Glomerular endothelial cell (primary cell): ENCODE data around the gene CHRND. TPM values are rescaled to one million over a fixed set of nuclear protein-coding genes. Genes with fewer than 3 reads are reported as not detected.
"Not testable (repeated sequence)": the region's sequence is repeated elsewhere in the genome, so short reads cannot be mapped to it uniquely, and the experiment has no call there.

Experiments
- DNase-seq: peaks from one replicate; pipeline ENCODE4 v3.0.0-alpha.2; 2011; ENCODE audit warnings: low read depth, low spot score; ENCODE audit errors: extremely low read depth
- total RNA-seq: library from RNA; depleted of rRNA; stranded (reverse); fragments of >200 nt; gene quantifications from 2 replicates; pipeline ENCODE4 v1.2.3, GENCODE V29; 2015

The CHRND gene
- total RNA-seq, 1 donor from 2014 or later: not detected

DNA sequence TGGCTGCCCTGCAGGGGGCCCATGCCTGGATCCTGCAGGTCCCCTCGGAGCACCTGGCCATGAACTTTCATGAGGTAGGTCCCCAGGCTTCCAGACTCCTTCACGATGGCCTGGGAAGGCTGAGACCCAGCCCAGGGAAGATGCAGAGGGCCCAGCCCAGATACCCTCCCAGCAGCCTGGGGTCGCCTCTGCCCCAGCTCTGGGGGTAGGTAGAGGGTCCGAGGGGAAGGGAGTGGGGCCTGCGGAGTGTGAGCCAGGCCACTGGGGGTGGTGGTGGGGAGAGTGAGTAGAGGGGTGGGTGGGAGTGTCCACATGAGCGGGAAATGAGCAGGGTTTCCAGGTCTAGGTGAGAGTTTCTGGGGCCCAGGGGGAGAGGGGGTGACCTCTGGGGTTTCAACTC is 1.2 kb upstream of the CHRND start:
- no peak for DNase-seq

DNA sequence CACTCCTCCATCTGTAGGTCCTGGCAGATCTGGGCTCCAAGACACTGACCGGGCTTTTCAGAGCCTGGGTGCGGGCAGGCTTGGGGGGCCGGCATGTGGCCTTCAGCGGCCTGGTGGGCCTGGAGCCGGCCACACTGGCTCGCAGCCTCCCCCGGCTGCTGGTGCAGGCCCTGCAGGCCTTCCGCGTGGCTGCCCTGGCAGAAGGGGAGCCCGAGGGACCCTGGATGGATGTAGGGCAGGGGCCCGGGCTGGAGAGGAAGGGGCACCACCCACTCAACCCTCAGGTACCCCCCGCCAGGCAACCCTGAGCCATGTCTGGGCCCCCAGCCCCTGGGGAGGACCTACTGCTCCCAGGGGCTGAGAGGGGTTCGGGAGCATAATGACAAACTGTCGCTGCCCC is 761 bp upstream of the CHRND start:
- DNase-seq: no peak

DNA sequence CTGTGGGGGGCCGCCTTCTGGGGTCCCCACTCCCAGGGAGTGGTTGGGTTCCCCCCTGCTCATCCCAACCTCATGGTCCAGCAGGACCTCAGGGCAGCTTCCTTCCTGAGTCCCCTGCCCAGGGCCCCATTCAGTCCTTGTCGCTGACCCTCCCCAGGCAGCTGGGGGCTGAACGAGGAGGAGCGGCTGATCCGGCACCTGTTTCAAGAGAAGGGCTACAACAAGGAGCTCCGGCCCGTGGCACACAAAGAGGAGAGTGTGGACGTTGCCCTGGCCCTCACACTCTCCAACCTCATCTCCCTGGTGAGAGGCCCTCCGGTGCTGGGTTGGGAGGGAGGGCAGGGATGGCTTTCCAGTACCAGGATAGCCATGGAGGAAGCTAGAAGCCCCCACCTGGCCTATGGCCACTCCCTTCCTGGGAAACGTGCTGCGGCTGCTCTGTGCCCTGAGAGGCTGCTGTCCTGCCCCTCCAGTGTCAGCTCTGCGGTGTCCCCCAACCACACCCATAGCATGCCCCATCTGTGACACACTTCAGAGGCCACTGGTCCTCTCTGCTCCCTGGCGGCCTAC is 497 bp downstream of the CHRND start:
- no peak for DNase-seq

DNA sequence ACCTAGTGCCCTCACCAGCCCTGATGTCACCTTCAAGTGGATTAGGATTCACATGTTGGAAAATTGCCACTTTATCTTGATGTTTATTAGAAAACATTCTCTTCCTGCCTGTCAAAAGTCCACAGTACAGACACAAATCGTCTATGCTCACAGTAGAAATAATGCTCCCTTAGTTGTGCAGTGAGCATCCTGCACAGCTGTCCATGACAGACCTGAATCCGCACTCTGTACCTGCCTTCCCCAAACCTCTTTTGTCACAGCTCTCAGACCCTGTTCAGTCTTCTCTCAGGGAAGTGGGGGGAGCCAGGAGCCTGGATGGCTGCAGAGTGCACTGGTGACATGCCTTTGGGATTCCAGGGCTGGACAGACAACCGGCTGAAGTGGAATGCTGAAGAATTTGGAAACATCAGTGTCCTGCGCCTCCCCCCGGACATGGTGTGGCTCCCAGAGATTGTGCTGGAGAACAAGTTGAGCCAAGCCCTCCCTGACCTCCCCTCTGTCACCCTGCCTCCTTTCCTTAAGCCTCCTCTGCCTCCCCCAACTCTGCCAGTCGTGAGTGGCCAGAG is 2.0 kb downstream of the CHRND start:
- DNase-seq: no peak

DNA sequence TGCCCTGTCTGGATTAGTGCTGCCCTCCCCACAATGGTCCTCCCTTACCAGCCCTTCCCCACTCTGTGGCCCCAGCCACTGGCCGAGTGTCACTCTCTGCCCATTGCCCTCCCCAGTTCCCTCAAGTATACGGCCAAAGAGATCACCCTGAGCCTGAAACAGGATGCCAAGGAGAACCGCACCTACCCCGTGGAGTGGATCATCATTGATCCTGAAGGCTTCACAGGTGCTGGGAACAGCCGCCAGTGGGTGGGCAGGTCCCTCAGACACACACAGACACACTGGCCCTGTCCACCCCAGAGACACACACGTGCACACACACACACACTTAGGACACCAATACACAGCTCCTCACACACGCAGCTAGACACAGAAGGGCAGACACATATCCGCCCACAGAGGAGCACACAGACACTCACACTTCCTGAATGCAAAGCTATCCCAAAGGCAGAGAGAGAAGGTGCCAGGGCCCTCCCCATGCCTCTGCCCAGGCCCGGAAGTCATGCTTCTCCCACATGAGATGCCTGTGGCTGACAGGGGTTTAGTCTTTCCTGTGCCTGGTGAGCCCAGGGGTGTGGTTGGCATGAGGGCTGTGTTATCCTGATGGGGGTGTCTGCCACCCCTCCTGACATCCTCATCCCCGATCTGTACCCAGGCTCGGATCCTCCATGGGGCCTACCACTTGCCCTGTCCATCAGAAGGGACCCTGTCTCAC is 2.9 kb downstream of the CHRND start:
- DNase-seq: no peak

DNA sequence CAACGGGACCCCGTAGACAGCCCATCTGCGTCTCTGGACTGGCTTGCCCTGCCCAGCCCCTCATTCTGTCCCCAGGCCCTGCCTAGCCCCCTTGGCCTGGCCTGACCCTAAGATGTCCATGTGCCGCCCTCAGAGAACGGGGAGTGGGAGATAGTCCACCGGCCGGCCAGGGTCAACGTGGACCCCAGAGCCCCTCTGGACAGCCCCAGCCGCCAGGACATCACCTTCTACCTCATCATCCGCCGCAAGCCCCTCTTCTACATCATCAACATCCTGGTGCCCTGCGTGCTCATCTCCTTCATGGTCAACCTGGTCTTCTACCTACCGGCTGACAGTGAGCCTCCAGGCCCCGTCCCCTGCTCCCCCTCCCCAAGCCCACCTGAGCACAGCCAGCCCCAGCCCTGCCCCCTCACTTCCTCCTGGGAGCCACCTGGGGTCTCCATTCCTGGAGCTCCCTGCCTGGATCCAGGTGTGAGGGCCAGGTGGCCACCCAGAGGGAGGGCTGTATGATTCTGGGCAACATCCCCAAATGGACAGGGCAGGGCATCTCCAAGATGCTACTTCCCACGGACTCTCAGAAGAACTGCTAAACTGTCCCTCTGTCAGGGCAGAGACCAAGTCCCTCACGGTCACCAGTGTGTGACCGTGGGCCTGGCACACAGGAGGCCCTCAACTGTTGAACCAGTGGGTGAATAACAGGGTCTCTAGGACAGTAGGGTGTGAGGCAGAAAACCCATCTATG is 4.0 kb downstream of the CHRND start:
- no peak for DNase-seq

DNA sequence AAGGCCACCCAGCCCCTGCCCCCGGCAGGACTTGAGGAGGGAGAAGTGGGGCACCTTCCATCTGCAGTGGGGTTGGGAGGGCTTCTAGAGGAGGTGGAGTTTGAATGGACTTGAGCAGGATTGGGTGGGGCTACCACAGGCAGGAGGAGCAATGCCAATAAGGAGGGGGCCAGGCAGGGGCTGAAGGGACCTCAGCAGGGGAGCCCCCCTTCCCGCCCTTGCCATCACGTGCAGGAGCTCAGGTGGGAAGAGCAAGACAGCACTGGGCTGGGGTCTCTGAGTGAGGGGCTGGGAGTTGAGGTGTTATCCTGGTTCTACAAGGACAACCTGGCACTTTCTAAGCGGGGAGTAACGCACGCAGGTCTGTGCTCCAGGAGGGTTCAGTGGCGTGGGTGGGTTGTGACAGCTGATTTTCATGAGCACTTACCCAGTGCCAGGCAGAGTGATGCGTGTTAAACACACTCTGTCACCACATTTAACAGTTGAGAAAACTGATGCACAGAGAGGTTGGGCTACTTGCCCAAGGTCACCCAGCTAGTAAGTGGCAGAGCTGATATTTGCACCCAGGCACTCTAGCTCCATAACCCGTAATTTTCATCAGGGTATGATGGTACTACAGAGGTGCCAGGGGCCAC is 4.8 kb downstream of the CHRND start:
- no peak for DNase-seq

DNA sequence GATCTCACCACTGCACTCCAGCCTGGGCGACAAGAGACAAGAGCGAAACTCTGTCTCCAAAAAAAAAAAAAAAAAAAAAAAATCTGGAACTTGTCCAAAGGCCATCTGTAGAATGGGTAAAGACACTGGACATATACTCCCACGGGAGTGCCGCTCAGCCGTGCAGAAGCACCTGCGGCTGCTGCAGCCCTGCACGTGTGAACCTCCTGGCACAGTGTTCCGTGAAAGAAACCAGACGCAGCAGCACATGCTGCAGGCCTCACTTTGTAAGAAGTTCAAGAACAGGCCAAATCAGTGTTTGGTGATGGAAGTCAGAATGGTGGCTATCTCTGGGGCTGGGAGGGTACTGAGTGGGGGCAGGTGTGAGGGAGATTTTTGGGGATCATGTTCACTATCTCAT is 6.5 kb downstream of the CHRND start:
- no peak for DNase-seq

DNA sequence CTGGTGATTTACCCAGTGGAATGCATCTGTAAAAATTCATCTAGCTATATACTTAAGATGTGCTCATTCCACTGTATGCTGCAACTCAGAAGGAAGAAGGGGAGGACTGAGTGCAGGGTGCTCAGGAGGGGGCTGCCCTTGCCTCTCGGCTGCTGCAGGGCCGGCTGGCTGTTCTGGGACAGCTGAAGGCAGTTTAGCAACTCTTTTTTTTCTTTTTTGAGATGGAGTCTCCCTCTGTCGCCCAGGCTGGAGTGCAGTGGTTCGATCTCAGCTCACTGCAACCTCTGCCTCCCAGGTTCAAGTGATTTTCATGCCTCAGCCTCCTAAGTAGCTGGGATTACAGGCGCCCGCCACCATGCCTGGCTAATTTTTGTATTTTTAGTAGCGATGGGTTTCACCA is 6.9 kb downstream of the CHRND start:
- not testable (repeated sequence) for DNase-seq

DNA sequence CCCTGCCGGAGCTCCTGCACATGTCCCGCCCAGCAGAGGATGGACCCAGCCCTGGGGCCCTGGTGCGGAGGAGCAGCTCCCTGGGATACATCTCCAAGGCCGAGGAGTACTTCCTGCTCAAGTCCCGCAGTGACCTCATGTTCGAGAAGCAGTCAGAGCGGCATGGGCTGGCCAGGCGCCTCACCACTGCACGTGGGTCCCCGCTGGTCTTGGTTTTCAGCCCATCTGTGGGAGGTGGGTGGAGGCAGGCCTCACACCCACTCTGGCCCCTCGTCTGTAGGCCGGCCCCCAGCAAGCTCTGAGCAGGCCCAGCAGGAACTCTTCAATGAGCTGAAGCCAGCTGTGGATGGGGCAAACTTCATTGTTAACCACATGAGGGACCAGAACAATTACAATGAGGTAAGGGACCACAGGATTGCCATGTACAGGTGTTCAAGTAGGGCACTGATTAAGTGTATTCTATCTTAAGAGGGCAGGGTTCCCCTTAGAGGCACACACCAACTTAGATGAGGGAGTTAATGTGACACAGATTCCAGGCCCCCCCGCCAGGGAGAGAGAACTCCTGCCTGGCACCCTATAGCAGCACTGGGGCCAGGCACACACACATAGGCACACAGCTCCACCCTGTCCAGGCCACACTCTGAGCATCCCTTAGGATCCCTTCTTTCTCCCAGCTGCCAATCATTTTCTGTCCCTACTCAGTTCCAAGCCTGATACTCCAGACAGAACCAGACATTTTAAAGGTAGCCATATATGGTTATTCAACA is 8.2 kb downstream of the CHRND start:
- DNase-seq: no peak

DNA sequence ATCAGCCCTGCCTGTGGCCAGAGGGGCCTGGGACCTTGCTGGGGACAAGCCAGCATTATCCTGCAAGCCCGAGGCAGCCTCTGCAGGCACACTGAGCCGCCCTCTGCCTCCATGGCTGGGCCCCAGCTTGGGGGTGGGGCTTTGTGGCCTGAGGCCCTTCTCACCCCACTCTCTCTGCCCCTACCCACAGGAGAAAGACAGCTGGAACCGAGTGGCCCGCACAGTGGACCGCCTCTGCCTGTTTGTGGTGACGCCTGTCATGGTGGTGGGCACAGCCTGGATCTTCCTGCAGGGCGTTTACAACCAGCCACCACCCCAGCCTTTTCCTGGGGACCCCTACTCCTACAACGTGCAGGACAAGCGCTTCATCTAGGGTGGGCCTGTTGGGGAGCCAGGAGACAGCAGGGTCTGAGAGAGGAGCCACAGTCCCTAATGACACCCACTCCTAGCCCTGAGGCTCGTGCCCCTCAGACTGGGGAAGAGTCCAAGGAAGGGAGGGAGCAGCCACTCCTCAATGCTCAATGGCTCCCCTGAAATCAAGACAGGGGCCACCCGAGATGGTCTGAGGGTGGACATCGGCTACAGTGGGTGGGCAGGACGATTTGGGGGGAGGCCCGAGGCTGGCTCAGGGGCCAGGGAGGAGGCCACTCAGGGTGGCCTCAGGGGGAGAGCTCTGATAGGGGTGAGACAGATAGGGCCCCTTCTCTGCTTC is 9.1 kb downstream of the CHRND start:
- DNase-seq: no peak

DNA sequence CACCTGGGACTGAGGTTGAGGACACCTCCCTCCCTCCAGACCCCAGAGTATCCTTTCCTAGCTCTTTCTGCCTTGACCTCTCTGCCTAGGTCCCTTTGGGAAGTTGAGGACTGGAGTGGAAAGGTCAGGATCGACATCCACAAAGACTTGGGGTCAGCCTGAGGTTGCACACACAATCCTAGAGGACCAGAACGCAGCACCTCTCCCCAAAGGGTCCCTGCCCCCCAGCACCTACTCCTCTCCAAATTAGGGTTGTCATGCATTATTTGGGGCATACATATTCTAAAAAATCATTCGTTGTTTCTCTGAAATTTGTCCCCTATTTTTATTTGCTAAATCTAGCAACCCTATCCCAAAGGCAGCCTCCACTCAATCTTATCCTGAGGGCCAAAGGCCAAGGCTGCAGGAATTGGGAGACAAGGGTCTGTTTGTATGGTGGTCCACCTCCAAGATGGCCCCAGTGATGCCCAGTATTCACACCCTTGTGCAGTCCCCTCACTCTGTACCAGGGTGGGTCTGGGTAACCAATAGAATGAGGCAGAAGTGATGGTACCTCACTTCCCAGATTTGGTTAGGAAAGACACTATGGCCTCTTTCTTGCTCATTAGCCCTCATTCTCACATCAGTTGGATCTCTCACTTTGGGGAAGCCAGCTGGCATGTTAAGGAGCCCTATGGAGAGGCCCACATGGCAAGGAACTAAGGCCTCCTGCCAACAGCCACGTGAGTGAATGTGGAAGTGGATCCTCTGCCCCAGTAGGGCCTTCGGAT is 10.0 kb downstream of the CHRND start:
- no peak for DNase-seq

DNA sequence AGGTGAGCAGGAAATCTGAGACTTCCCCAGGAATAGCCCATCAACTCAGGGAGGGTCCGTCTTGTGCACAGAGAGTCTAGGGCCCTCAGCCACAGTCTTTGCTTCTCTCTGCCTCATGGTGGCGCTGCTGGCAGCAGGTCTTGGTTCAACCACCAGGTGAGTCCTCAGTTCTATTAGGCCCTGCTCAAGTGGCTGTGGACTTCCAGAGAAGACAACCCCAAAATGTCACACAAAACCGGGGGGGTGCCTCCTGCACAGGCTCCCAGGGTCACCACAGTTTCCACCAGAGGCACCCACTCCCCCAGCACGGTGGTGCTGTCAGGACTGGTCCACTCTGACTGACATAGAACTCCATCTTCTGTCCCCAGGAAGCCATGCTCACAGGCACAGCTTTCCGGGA is 11.1 kb downstream of the CHRND start:
- DNase-seq: no peak

DNA sequence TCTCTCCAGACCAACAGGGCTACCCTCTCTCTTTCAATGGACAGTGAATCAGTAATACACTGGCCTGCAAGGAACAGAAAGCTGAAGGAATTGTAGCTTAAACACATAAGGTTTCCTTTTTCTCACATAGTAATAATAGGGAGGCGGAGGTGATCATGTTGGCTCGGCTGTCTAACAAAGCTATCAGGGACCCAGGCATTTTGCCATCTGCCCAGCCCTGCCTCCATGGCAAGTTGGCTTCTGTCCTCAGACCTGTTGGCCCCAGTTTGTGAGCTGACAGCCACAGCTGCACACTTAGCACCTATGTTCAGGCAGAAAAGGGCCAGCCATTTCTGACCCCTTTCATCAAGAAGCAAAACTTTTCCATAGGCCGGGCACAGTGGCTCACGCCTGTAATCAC is 11.5 kb downstream of the CHRND start:
- no peak for DNase-seq

DNA sequence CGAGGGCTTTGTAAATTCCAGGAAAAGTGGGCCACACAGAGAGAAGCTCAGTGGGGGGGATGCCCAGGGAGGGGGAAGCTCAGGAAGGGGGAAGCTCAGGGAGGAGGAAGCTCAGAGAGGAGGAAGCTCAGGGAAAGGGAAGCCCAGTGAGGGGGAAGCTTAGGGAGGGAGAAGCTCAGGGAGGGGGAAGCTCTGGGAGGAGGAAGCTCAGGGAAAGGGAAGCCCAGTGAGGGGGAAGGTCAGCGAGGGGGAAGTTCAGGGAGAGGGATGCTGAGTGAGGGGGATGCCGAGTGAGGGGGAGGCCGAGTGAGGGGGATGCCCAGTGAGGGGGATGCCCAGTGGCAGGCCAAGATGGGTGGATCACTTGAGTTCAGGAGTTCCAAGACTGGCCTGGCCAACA is 12.7 kb downstream of the CHRND start:
- no peak for DNase-seq

DNA sequence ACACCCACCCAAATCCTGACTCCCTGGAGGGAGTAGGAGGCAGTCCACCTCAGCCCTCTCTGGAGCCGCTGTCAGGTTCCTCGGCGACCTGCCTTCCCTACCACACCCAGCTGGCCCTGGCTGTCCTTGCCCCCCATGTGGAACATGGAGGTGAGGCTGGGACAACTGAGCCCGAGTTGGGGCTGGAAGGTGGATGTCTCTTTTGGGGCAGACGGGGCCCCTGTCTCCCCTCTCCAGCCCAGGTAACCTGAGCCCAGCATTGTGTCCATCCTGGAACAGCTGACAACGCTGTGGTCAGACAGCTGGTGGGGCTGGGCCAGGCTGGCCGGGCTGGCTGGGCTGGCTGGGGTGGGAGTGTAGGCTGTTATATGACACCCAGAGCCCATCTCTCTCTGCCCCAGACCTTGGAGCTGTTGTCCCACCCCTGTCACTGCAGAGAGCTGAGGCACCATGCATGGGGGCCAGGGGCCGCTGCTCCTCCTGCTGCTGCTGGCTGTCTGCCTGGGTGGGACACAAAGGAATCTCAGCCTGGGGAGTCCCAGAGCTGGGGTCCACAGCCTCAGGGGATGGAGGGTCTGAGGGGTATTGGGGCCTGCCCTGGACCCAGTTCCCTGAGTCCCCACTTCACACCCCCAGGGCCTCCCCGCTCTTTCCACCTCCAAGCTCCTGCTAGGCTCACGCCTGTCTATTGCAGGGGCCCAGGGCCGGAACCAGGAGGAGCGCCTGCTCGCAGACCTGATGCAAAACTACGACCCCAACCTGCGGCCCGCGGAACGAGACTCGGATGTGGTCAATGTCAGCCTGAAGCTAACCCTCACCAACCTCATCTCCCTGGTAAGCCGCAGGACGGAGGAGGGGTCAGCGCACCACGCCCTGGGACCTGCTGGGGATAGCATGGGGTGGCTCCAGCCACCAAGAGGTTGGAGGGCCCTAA is 13.6 kb downstream of the CHRND start, which contains the start of gene CHRNG:
Gene CHRNG, plus strand, starts transcription at position 395 of the 934 bp plus-strand sequence. Its CDS starts 56 bp downstream, at position 451.
- no peak for DNase-seq

DNA sequence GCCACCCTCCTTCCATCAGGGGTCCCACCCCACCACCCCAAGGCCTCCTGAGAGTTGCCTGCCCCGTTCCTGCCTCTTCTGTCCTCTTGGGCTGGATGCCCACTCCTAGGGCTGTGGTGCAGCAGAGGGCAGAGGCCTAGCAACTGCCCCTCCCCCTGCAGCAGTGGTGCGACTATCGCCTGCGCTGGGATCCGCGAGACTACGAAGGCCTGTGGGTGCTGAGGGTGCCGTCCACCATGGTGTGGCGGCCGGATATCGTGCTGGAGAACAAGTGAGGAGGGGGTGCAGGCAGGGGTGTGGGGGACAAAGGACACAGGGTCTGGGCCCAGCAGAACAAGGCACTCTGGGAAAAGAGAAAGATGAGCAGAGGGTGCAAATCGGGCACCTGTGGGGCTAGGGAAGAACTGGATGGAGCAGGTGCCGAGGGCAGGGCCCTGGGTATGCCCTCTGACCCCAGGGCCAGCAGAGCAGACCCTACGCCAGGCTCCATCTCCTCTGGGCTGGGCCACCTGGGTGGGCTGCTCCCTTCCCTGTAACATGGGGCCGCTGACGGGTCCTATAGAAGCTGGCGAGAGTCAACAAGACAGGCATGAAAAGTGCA is 14.6 kb downstream of the CHRND start:
- no peak for DNase-seq
